OCI-LY7 (cell line): ENCODE results near the gene SLC25A42.

ENCODE experiments used
- EZH2phosphoT487 ChIP-seq: fragments of 200-600 bp; sonication (generic); IDR thresholded peaks from 2 replicates; pipeline ENCODE4 v1.6.1; 2018; ENCODE audit warnings: low read depth, borderline replicate concordance, mild to moderate bottlenecking, mixed run types, antibody characterized with exemption, low read length, moderate library complexity, mixed read lengths
- TF ChIP-seq, protein P1 (sequence below): fragments of 200-600 bp; sonication (generic); conservative IDR thresholded peaks from 2 replicates; pipeline ENCODE4 v1.5.1; 2014; ENCODE audit warnings: mild to moderate bottlenecking, antibody characterized with exemption, low read length, moderate library complexity, mixed read lengths

DNA sequence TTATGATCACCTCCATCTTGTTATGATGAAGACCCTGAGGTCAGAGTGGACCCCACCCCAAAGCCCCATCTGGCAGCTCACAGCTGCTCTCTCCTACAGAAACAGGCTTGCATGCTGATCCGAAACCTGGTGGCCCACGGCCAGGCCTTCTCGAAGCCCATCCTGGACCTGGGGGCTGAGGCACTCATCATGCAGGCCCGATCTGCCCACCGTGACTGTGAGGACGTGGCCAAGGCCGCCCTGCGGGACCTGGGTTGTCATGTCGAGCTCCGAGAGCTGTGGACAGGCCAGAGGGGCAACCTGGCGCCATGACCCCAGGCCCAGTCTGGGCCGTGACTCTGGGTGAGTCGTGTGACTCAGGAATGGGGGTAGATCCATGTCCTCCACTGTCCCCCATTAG, 6.5 kb upstream of the SLC25A42 start:
- no peak for TF ChIP-seq EZH2phosphoT487
- TF ChIP-seq, protein P1, sequence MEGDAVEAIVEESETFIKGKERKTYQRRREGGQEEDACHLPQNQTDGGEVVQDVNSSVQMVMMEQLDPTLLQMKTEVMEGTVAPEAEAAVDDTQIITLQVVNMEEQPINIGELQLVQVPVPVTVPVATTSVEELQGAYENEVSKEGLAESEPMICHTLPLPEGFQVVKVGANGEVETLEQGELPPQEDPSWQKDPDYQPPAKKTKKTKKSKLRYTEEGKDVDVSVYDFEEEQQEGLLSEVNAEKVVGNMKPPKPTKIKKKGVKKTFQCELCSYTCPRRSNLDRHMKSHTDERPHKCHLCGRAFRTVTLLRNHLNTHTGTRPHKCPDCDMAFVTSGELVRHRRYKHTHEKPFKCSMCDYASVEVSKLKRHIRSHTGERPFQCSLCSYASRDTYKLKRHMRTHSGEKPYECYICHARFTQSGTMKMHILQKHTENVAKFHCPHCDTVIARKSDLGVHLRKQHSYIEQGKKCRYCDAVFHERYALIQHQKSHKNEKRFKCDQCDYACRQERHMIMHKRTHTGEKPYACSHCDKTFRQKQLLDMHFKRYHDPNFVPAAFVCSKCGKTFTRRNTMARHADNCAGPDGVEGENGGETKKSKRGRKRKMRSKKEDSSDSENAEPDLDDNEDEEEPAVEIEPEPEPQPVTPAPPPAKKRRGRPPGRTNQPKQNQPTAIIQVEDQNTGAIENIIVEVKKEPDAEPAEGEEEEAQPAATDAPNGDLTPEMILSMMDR, result no peak
